Stomach (tissue), 9 donors: ENCODE measurements around the gene LDAH. TPM values are rescaled to one million over a fixed set of nuclear protein-coding genes. Genes with fewer than 3 reads are reported as not detected.
"Not testable (repeated sequence)": the region's sequence is repeated elsewhere in the genome, so short reads cannot be mapped to it uniquely, and the experiment has no call there.

Experiments used
- DNase-seq, 2 donors: peaks; one replicate each; pipeline versions ENCODE4 v3.0.0 to v3.0.0-alpha.2; 2013 to 2019
- H3K27ac ChIP-seq, 5 donors: fragments of 200-600 bp in 4 of 5; sonication (generic) in 4 of 5; one replicate each; pipeline ENCODE4 v1.5.1; 2013 to 2019; ENCODE audit warnings: mild to moderate bottlenecking in 1 of 5, moderate library complexity in 1 of 5
- H3K27me3 ChIP-seq, 3 donors: fragments of 200-600 bp; sonication (generic); one replicate each; pipeline ENCODE4 v1.5.1; 2017 to 2019; ENCODE audit warnings: mixed run types in 1 of 3
- H3K36me3 ChIP-seq, 4 donors: fragments of 200-600 bp; sonication (generic); 1 replicate in 3 of 4; 2 replicates in 1 of 4; pipeline ENCODE4 v1.5.1; 2016 to 2019
- H3K4me1 ChIP-seq, 4 donors: fragments of 200-600 bp; sonication (generic); one replicate each; pipeline ENCODE4 v1.5.1; 2016 to 2019
- H3K4me3 ChIP-seq, 4 donors: fragments of 200-600 bp; sonication (generic) in 3 of 4; one replicate each; pipeline ENCODE4 v1.5.1; 2016 to 2019; ENCODE audit warnings: mild to moderate bottlenecking in 1 of 4
- H3K9me3 ChIP-seq, 4 donors: fragments of 200-600 bp; sonication (generic); one replicate each; pipeline ENCODE4 v1.5.1; 2016 to 2019
- CTCF ChIP-seq, 7 experiments: fragments of 450-650 bp in 4 of 7; fragments of 200-600 bp in 3 of 7; sonication (generic) in 3 of 7; IDR thresholded peaks; one replicate each; pipeline ENCODE4 v1.5.1; 2016 to 2019; ENCODE audit warnings: antibody characterized with exemption in 7 of 7, control low read depth in 2 of 7, mild to moderate bottlenecking in 1 of 7
- EP300 ChIP-seq: sonication (generic); formaldehyde crosslinking; IDR thresholded peaks from one replicate; pipeline ENCODE4 v1.6.1; 2017; ENCODE audit warnings: antibody characterized with exemption
- POLR2A ChIP-seq, 4 donors: fragments of 450-650 bp; IDR thresholded peaks; one replicate each; pipeline ENCODE4 v1.6.1; 2016; ENCODE audit warnings: antibody characterized with exemption in 4 of 4, control low read depth in 2 of 4, mild to moderate bottlenecking in 1 of 4, moderate library complexity in 1 of 4
- POLR2AphosphoS5 ChIP-seq, 3 donors: sonication (generic); formaldehyde crosslinking; IDR thresholded peaks; one replicate each; pipeline ENCODE4 v1.6.1; 2016; ENCODE audit warnings: antibody characterized with exemption in 3 of 3
- WGBS, 5 donors: extraction: QIAGEN DNeasy Blood & Tissue Kit in 3 of 5; methylation state at CpG; one replicate each; pipeline versions ENCODE4 v1.1.5 to v1.1.7; 2013 to 2018; 5-methylcytosine and 5-hydroxymethylcytosine counted together
- intact Hi-C: fragments of 100-400 bp; cut with DNase I; formaldehyde crosslinking; loops from one replicate; pipeline ENCODE4 v1.15.1; 2023; ENCODE audit warnings: low total_unique reads
- polyA plus RNA-seq, 3 donors: library from polyadenylated mRNA; stranded (reverse); fragments of 200-250 nt; gene quantifications; one replicate each; pipeline ENCODE4 v1.2.3, GENCODE V29; 2013
- total RNA-seq, 5 donors: library from RNA; depleted of rRNA; stranded (reverse); fragments of >200 nt; gene quantifications; one replicate each; pipeline versions ENCODE4 v1.1.0 to v1.2.3, GENCODE V29; 2014 to 2016
- donor health status: healthy with polysubstance abuse.
- donor health status: Bipolar disorder and iron deficiency.
- donor health status: healthy.

LDAH gene
- total and polyA plus RNA-seq, 8 donors, result 4.1 to 20.0 (median 5.9) TPM

DNA sequence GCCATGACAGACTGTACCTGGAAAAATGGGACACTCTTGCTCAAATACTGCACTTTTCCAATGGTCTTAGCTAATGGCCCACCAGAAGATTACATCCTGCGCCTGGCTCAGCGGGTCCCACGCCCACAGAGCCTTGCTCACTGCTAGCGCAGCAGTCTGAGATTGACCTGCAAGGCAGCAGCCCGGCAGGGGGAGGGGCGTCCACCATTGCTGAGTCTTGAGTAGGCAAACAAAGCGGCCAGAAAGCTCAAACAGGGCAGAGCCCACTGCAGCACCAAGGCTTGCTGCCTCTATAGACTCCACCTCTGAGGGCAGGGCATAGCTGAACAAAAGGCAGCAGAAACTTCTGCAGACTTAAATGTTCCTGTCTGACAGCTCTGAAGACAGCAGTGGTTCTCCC lies 111.3 kb downstream of the LDAH start:
- H3K4me1 ChIP-seq, H3K9me3 ChIP-seq, DNase-seq, H3K27ac ChIP-seq, H3K27me3 ChIP-seq, H3K4me3 ChIP-seq, intact Hi-C loops: not testable (repeated sequence)
- peaks cover 0 to 10% (median 5%) of the 10 kb centered on the region in 4 donors for H3K36me3 ChIP-seq
- WGBS, 5 donors, result 89 to 100% (median 95%) methylated on average over 6 to 7 of the region's 7 CpGs

GRCh38 chr2:20707601-20708000 lies 115.3 kb downstream of the LDAH start:
- TF ChIP-seq EP300 (no peak), POLR2AphosphoS5 (IDR thresholded peaks at IDR 0.05) (no peak), CTCF (IDR thresholded peaks at IDR 0.05) (no peak)
- H3K27ac ChIP-seq, result no peak overlapping the region
- intact Hi-C loops, result no loop called here
- no peak for DNase-seq
- H3K36me3 ChIP-seq, result peaks cover 0 to 10% (median 5%) of the 10 kb centered on the region in 4 donors
- H3K4me3 ChIP-seq, result no peak overlapping the region
- H3K4me1 ChIP-seq, result no peaks in the 10 kb centered on the region
- no peaks in the 10 kb centered on the region for H3K9me3 ChIP-seq
- 64 to 82% (median 76%) methylated on average over 4 of the region's 4 CpGs for WGBS, 5 donors
- H3K27me3 ChIP-seq, result no peaks in the 10 kb centered on the region

DNA sequence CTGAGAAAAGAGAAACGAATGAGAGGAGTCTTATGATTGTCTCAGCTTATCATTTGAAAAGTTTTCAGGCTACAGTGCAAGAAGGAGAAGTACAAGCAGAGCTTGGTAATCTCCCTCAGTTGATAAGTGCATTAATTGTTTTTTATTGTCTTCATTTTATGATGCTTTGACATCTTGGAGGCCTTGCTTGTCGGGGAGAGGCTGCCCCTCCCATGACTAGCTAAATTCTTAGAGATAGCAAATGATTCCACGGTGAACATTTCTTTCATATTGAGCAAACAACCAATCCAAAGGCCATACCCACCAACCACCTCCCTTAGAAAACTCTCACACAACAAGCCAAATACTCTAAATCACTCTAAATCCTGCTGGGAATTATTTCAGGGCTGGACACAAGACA lies 116.1 kb downstream of the LDAH start:
- intact Hi-C loops, result no loop called here
- H3K9me3 ChIP-seq, result no peaks in the 10 kb centered on the region
- no peak overlapping the region for H3K27ac ChIP-seq
- no peaks in the 10 kb centered on the region for H3K27me3 ChIP-seq
- TF ChIP-seq EP300 (no peak), POLR2AphosphoS5 (IDR thresholded peaks at IDR 0.05) (no peak)
- no peak for DNase-seq
- no peaks in the 10 kb centered on the region for H3K4me1 ChIP-seq
- H3K4me3 ChIP-seq, result no peak overlapping the region
- WGBS, 5 donors, result 70 to 87% (median 74%) methylated on average over 3 of the region's 3 CpGs
- peaks cover 0 to 8% (median 4%) of the 10 kb centered on the region in 4 donors for H3K36me3 ChIP-seq

GRCh38 chr2:20706217-20706616 lies 116.7 kb downstream of the LDAH start:
- intact Hi-C loops, result no loop called here
- 96 to 100% (median 98%) methylated on average over 2 of the region's 2 CpGs for WGBS, 5 donors
- Histone ChIP-seq H3K27ac (no peak overlapping the region), H3K9me3 (no peaks in the 10 kb centered on the region), H3K36me3 (peaks cover 0 to 6% (median 2%) of the 10 kb centered on the region in 4 donors), H3K27me3 (no peaks in the 10 kb centered on the region), H3K4me1 (no peaks in the 10 kb centered on the region), H3K4me3 (no peak overlapping the region)
- TF ChIP-seq POLR2AphosphoS5 (IDR thresholded peaks at IDR 0.05) (no peak), CTCF (IDR thresholded peaks at IDR 0.05) (no peak), POLR2A (IDR thresholded peaks at IDR 0.05) (no peak), EP300 (no peak)
- no peak for DNase-seq

GRCh38 chr2:20704886-20705285 lies 118.0 kb downstream of the LDAH start:
- no peak overlapping the region for H3K27ac ChIP-seq
- DNase-seq, result no peak
- TF ChIP-seq POLR2AphosphoS5 (IDR thresholded peaks at IDR 0.05), result no peak
- H3K4me1 ChIP-seq, result peaks cover 0 to 2% (median 0%) of the 10 kb centered on the region in 4 donors
- peaks cover 0 to 12% (median 7%) of the 10 kb centered on the region in 4 donors for H3K36me3 ChIP-seq
- H3K9me3 ChIP-seq, result no peaks in the 10 kb centered on the region
- H3K27me3 ChIP-seq, result no peaks in the 10 kb centered on the region
- 80 to 94% (median 89%) methylated on average over 1 of the region's 1 CpG for WGBS, 5 donors
- H3K4me3 ChIP-seq, result no peak overlapping the region
- intact Hi-C loops, result no loop called here

DNA sequence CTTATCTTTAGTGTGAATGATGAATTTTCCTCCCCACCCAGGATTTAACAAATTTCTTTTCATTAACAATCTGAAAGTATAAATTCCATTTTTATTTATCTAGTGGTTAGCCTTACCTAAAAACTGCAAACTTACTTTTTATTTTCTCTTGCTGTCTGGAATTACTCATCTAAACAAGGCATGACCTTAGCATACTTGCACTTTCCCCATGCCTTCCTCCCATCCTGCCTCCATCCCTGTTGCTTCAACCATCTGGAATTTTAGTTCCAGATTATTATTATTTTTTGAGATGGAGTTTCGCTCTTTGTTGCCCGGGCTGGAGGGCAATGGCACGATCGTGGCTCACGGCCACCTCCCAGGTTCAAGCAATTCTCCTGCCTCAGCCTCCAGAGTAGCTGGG lies 120.3 kb downstream of the LDAH start:
- intact Hi-C loops, result no loop called here
- Histone ChIP-seq H3K36me3 (peaks cover 0 to 18% (median 8%) of the 10 kb centered on the region in 4 donors), H3K4me1 (peaks cover 0 to 10% (median 0%) of the 10 kb centered on the region in 4 donors), H3K4me3 (no peak overlapping the region), H3K27ac (no peak overlapping the region), H3K9me3 (no peaks in the 10 kb centered on the region), H3K27me3 (no peaks in the 10 kb centered on the region)
- no peak for TF ChIP-seq POLR2A (IDR thresholded peaks at IDR 0.05)
- no peak for TF ChIP-seq POLR2AphosphoS5 (IDR thresholded peaks at IDR 0.05)
- TF ChIP-seq EP300, result no peak
- TF ChIP-seq CTCF (IDR thresholded peaks at IDR 0.05), result no peak
- 97 to 98% (median 97%) methylated on average over 5 of the region's 5 CpGs for WGBS, 5 donors
- DNase-seq, result no peak
